Activated CD8-positive, alpha-beta memory T cell treated with anti-CD3 and anti-CD28 coated beads for 4 hours (primary cell): ENCODE data around the gene AIFM3.
"Not testable (repeated sequence)": the region's sequence is repeated elsewhere in the genome, so short reads cannot be mapped to it uniquely, and the experiment has no call there.

Experiments used
- DNase-seq, 2 donors: peaks; one replicate each; pipeline ENCODE4 v3.0.0-alpha.2; 2020; ENCODE audit warnings: low read depth in 2 of 2

AIFM3 gene

GRCh38 chr22:20942203-20942902 lies 24.7 kb upstream of the AIFM3 start:
- DNase-seq: not testable (repeated sequence)

GRCh38 chr22:20943104-20943933 lies 23.7 kb upstream of the AIFM3 start:
- DNase-seq: no peak

- no peak for DNase-seq
Measured at GRCh38 chr22:20944042-20944441, 23.0 kb upstream of the AIFM3 start.

GRCh38 chr22:20945578-20945934 lies 21.5 kb upstream of the AIFM3 start:
- DNase-seq: no peak

- no peak for DNase-seq
Measured at GRCh38 chr22:20946080-20946986, 20.7 kb upstream of the AIFM3 start.

GRCh38 chr22:20946991-20947390 lies 20.1 kb upstream of the AIFM3 start:
- DNase-seq: no peak

GRCh38 chr22:20948450-20948849 lies 18.6 kb upstream of the AIFM3 start:
- DNase-seq: no peak

GRCh38 chr22:20948989-20949388 lies 18.1 kb upstream of the AIFM3 start:
- DNase-seq: no peak

GRCh38 chr22:20949698-20950183 lies 17.3 kb upstream of the AIFM3 start:
- no peak for DNase-seq

GRCh38 chr22:20951151-20951931 lies 15.7 kb upstream of the AIFM3 start:
- DNase-seq: no peak

GRCh38 chr22:20951932-20952380 lies 15.1 kb upstream of the AIFM3 start:
- no peak for DNase-seq

- no peak for DNase-seq
Measured at GRCh38 chr22:20952544-20953341, 14.3 kb upstream of the AIFM3 start.

- DNase-seq: no peak
Measured at GRCh38 chr22:20953342-20953608, 13.8 kb upstream of the AIFM3 start.

GRCh38 chr22:20953668-20954500 lies 13.2 kb upstream of the AIFM3 start:
- no peak for DNase-seq

GRCh38 chr22:20955548-20955947 lies 11.5 kb upstream of the AIFM3 start:
- no peak for DNase-seq

GRCh38 chr22:20956258-20957101 lies 10.6 kb upstream of the AIFM3 start:
- no peak for DNase-seq

- no peak for DNase-seq
Measured at GRCh38 chr22:20957102-20957682, 9.9 kb upstream of the AIFM3 start.

- DNase-seq: no peak
Measured at GRCh38 chr22:20957683-20958431, 9.2 kb upstream of the AIFM3 start.
